ENCODE measurements around the gene SLC6A1. TPM values are rescaled to one million over a fixed set of nuclear protein-coding genes. Genes with fewer than 3 reads are reported as not detected.

Gene SLC6A1
- total RNA-seq, result not detected
- not detected for polyA plus RNA-seq
- not detected for total RNA-seq

DNA sequence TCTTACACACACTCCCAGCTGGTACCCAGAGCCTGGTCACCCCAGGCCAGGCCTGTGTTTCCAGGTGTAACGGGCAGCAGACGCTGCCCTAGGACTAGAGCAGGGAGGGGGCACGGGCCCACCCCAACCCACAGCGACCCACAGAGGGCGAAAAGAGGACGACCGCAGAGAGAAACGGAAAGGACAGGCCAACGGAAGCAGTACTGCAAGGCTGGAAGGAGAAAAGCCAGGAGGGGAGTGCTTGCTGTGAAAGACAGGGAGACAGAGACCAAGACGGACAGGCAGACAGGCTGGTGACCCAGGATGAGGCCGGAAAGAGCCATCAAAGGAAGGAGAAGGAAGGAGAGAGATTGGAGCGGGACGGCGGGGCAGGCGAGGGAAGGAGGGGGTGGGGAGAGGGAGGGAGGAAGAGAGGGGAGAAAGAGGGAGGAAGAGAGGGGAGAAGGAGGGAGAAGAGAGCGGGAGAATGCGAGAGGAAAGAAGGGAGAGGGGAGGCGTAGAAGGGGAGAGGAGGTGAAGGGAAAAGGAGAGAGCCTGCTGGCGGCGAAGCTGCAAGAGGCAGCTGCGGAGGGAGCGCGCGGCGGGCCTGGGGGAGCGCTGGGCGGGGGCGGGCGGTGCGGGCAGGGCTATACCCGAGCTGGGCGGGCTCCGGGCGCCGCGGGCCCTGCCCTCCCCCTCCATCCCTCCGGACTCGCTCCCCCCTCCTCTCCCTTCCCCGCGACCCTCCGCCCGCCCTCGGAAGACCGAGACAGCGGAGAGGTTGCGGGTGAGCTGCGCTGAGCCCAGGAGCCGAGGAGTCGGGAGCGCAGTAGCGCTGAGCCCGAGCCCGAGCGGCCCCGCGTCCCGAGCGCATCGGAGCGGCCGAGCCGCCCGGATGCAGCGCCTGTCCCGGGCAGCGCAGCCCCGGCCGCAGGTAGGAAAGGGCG lies at the start of gene SLC6A1:
SLC6A1 (plus strand) TSS at position 732 of the 926 bp plus-strand sequence. CDS start 24,464 bp downstream, outside the sequence.
- DNase-seq (no peak), ATAC-seq (no peak)
- H3K4me1 ChIP-seq (ENCODE audit: control insufficient read depth in 2 of 2, insufficient read depth in 2 of 2, low read length in 2 of 2), result no peaks in the 10 kb centered on the region
- ChIA-PET CTCF (no interaction called here), POLR2A (no interaction called here)
- no peak within 1 kb of the TSS for H3K27ac Mint-ChIP-seq
- peaks cover 0 to 6% (median 0%) of the 10 kb centered on the region in 5 donors for H3K36me3 Mint-ChIP-seq
- H3K9me3 Mint-ChIP-seq, result peaks cover 0 to 5% (median 0%) of the 10 kb centered on the region in 11 donors
- H3K27ac ChIP-seq (ENCODE audit: low read depth, low read length), result no peak within 1 kb of the TSS
- intact Hi-C loops (cut with micrococcal nuclease), result no loop called here
- peak within 1 kb of the TSS in 9 of 10 donors; percentile 23 to 91 (median 66) for H3K4me3 Mint-ChIP-seq
- peaks cover 56 to 74% (median 65%) of the 10 kb centered on the region in 5 donors for H3K27me3 Mint-ChIP-seq
- no peaks in the 10 kb centered on the region for H3K9me3 ChIP-seq (ENCODE audit: control insufficient read depth in 2 of 3, low read length in 3 of 3)
- H3K27me3 ChIP-seq (ENCODE audit: control insufficient read depth in 2 of 2, insufficient read depth in 2 of 2, low read length in 2 of 2), result peaks cover 0 to 10% of the 10 kb centered on the region in 2 donors
- no peak within 1 kb of the TSS for H3K4me3 ChIP-seq (ENCODE audit: low read length)
- H3K4me1 Mint-ChIP-seq, result peaks cover 5 to 14% (median 6%) of the 10 kb centered on the region in 7 donors
- H3K36me3 ChIP-seq (ENCODE audit: control insufficient read depth in 2 of 3, insufficient read depth in 3 of 3, low read length in 3 of 3), result no peaks in the 10 kb centered on the region

DNA sequence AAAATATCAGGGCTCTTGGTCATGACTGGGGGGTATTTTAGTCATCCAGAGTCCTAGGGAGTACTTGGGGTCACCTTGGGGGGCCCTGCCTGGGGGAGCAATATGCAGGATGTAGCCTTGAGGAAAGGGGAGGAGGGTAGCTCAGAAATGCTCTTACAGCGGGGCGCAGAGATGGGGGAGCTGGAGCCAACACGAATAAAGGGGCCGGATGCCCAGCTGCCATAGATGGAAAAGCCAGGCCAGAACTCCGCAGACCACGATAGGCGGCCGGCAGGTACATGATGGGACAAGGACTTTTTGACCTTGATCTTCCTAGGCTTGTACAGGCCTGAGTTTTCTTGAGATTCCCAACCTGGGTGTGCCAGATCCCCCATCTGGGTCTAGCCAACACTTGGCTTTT lies 47.7 kb upstream of the SLC6A1 start:
- H3K27ac Mint-ChIP-seq, result no peak overlapping the region
- intact Hi-C loops (cut with micrococcal nuclease), result loop anchor here (1.0 to 10.0 kb wide), 3 partner anchors 114 to 392 kb away; no protein-coding TSS in a partner anchor
- peaks cover 0 to 7% (median 0%) of the 10 kb centered on the region in 3 experiments for H3K9me3 ChIP-seq (ENCODE audit: control insufficient read depth in 2 of 3, low read length in 3 of 3)
- H3K9me3 Mint-ChIP-seq, result peaks cover 0 to 9% (median 0%) of the 10 kb centered on the region in 11 donors
- CTCF ChIA-PET, result no interaction called here
- ATAC-seq (no peak), DNase-seq (no peak)
- peaks cover 3 to 27% (median 16%) of the 10 kb centered on the region in 5 donors for H3K27me3 Mint-ChIP-seq
- H3K27ac ChIP-seq (ENCODE audit: low read depth, low read length), result no peak overlapping the region
- no peaks in the 10 kb centered on the region for H3K27me3 ChIP-seq (ENCODE audit: control insufficient read depth in 2 of 2, insufficient read depth in 2 of 2, low read length in 2 of 2)
- H3K4me3 Mint-ChIP-seq, result no peak overlapping the region
- H3K36me3 Mint-ChIP-seq, result no peaks in the 10 kb centered on the region
- no peak overlapping the region for H3K4me3 ChIP-seq (ENCODE audit: low read length)
- H3K4me1 Mint-ChIP-seq, result no peaks in the 10 kb centered on the region
- H3K4me1 ChIP-seq (ENCODE audit: control insufficient read depth in 2 of 2, insufficient read depth in 2 of 2, low read length in 2 of 2), result no peaks in the 10 kb centered on the region
- POLR2A ChIA-PET, result no interaction called here
- no peaks in the 10 kb centered on the region for H3K36me3 ChIP-seq (ENCODE audit: control insufficient read depth in 2 of 3, insufficient read depth in 3 of 3, low read length in 3 of 3)

DNA sequence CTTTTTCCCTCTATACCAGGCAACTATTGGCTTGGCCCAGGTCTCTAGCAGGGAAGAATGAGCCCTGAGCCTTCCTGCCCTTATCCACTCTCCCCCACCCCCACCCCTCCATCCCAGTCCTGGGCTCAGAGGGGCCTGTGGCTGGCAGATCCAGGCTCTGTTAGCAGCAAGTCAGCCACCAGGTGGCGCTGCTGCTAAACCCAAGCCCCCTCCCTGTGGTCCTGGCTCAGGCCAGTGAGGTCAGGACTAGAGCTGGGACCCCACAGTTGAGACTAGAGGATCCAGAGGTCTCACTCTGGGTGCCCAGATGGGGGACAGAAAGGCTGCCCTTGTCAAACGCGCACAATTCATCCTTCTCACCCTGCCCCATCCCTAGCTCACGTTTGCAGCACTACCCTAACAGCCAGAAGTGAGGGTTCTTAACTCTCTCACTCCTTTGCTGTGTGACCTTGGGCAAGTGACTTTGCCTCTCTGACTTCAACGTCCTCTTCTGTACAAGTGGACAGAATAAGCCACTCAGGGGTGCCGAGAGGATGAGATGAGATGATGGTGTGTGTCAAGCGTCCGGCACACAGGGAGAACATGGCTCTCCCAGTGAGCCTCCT lies 46.8 kb upstream of the SLC6A1 start:
- Histone ChIP-seq H3K9me3 (ENCODE audit: control insufficient read depth in 2 of 3, low read length in 3 of 3) (peaks cover 0 to 7% (median 0%) of the 10 kb centered on the region in 3 experiments), H3K4me3 (ENCODE audit: low read length) (no peak overlapping the region), H3K27me3 (ENCODE audit: control insufficient read depth in 2 of 2, insufficient read depth in 2 of 2, low read length in 2 of 2) (no peaks in the 10 kb centered on the region), H3K36me3 (ENCODE audit: control insufficient read depth in 2 of 3, insufficient read depth in 3 of 3, low read length in 3 of 3) (no peaks in the 10 kb centered on the region), H3K4me1 (ENCODE audit: control insufficient read depth in 2 of 2, insufficient read depth in 2 of 2, low read length in 2 of 2) (no peaks in the 10 kb centered on the region), H3K27ac (ENCODE audit: low read depth, low read length) (no peak overlapping the region)
- Mint-ChIP-seq H3K27ac (no peak overlapping the region), H3K36me3 (no peaks in the 10 kb centered on the region), H3K9me3 (peaks cover 0 to 9% (median 0%) of the 10 kb centered on the region in 11 donors), H3K4me1 (no peaks in the 10 kb centered on the region), H3K27me3 (peaks cover 3 to 27% (median 17%) of the 10 kb centered on the region in 5 donors), H3K4me3 (no peak overlapping the region)
- CTCF ChIA-PET, result no interaction called here
- DNase-seq, result peak in 6 of 9 donors; percentile 11 to 57 (median 20)
- intact Hi-C loops (cut with micrococcal nuclease), result loop anchor here (1.0 to 10.0 kb wide), 3 partner anchors 114 to 392 kb away; no protein-coding TSS in a partner anchor
- POLR2A ChIA-PET, result no interaction called here
- ATAC-seq, result peak; percentile 69

DNA sequence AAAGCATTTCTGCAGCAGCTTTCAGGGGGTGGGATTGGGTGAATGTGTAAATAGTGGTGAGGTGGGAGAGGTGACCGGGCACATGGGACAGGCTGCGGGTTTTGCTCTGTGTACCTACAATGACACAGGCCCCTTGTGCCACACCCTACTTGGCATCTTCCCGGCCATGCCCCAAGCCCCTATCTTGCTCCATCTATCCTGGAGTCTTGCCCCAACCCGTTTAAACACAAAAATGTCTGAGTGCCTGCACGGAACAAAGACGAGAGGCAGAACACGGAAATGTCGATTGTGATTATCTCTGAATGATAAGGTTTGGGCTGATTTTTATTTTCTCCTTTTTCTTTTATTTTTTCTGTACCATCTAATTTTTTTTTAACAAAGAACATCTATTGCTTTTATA lies 46.0 kb upstream of the SLC6A1 start:
- no peak for ATAC-seq
- Histone ChIP-seq H3K27ac (ENCODE audit: low read depth, low read length) (no peak overlapping the region), H3K9me3 (ENCODE audit: control insufficient read depth in 2 of 3, low read length in 3 of 3) (peaks cover 0 to 7% (median 0%) of the 10 kb centered on the region in 3 experiments), H3K4me3 (ENCODE audit: low read length) (no peak overlapping the region), H3K4me1 (ENCODE audit: control insufficient read depth in 2 of 2, insufficient read depth in 2 of 2, low read length in 2 of 2) (no peaks in the 10 kb centered on the region), H3K27me3 (ENCODE audit: control insufficient read depth in 2 of 2, insufficient read depth in 2 of 2, low read length in 2 of 2) (no peaks in the 10 kb centered on the region), H3K36me3 (ENCODE audit: control insufficient read depth in 2 of 3, insufficient read depth in 3 of 3, low read length in 3 of 3) (no peaks in the 10 kb centered on the region)
- Mint-ChIP-seq H3K4me3 (no peak overlapping the region), H3K4me1 (no peaks in the 10 kb centered on the region), H3K27me3 (peaks cover 3 to 27% (median 17%) of the 10 kb centered on the region in 5 donors), H3K27ac (no peak overlapping the region), H3K36me3 (no peaks in the 10 kb centered on the region), H3K9me3 (peaks cover 0 to 9% (median 0%) of the 10 kb centered on the region in 11 donors)
- no peak for DNase-seq
- POLR2A ChIA-PET, result no interaction called here
- CTCF ChIA-PET, result no interaction called here
- intact Hi-C loops (cut with micrococcal nuclease), result loop anchor here (5.0 to 10.0 kb wide), 2 partner anchors 388 to 391 kb away; no protein-coding TSS in a partner anchor

DNA sequence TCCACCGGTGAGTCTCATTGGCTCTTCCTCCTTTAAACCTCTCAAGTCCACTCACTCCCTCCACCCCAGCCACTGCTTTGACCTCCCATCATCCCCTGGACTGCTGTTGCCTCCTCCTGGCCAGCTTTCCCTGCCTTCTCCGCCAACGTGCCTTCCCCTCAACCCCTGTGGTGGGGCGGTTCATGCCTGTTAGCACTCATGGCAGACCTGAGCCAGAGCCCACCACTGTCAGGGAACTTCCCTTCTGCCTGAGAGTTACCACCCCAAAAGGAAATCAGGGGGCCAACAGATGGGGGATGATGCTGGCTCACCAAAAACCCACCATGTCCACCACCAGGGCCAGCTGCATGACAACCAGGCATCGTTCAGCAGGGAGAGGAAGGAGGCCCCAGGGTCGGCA lies 44.2 kb upstream of the SLC6A1 start:
- Histone ChIP-seq H3K9me3 (ENCODE audit: control insufficient read depth in 2 of 3, low read length in 3 of 3) (no peaks in the 10 kb centered on the region), H3K36me3 (ENCODE audit: control insufficient read depth in 2 of 3, insufficient read depth in 3 of 3, low read length in 3 of 3) (no peaks in the 10 kb centered on the region), H3K27ac (ENCODE audit: low read depth, low read length) (no peak overlapping the region), H3K4me1 (ENCODE audit: control insufficient read depth in 2 of 2, insufficient read depth in 2 of 2, low read length in 2 of 2) (no peaks in the 10 kb centered on the region), H3K27me3 (ENCODE audit: control insufficient read depth in 2 of 2, insufficient read depth in 2 of 2, low read length in 2 of 2) (no peaks in the 10 kb centered on the region), H3K4me3 (ENCODE audit: low read length) (no peak overlapping the region)
- intact Hi-C loops (cut with micrococcal nuclease), result loop anchor here (5.0 to 10.0 kb wide), 2 partner anchors 386 to 389 kb away; no protein-coding TSS in a partner anchor
- Mint-ChIP-seq H3K4me3 (no peak overlapping the region), H3K4me1 (no peaks in the 10 kb centered on the region), H3K27ac (no peak overlapping the region), H3K9me3 (no peaks in the 10 kb centered on the region), H3K36me3 (no peaks in the 10 kb centered on the region), H3K27me3 (peaks cover 3 to 21% (median 12%) of the 10 kb centered on the region in 5 donors)
- no peak for DNase-seq
- POLR2A ChIA-PET, result no interaction called here
- no peak for ATAC-seq
- CTCF ChIA-PET, result no interaction called here

DNA sequence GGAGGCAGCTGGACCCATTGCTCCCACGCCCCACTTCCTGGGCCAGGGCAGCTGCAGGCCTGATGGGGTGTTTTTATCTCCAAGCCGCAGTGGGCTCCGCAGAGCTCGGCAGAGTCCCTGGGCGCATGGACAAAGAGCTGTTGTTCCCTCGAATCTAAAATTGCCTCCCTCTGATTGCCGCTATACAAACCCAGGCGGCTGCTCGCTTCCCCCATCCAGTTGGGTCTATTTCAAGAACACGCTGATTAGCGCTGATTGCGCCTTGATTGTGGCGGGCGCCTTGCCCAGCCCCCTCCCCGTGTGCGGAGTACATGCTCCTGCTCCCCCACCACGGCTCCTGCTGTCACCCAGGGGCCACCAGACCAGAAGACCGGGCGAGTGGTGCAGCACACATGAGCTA lies 43.4 kb upstream of the SLC6A1 start:
- no peak overlapping the region for H3K27ac ChIP-seq (ENCODE audit: low read depth, low read length)
- no peak overlapping the region for H3K4me3 ChIP-seq (ENCODE audit: low read length)
- H3K9me3 ChIP-seq (ENCODE audit: control insufficient read depth in 2 of 3, low read length in 3 of 3), result no peaks in the 10 kb centered on the region
- H3K36me3 ChIP-seq (ENCODE audit: control insufficient read depth in 2 of 3, insufficient read depth in 3 of 3, low read length in 3 of 3), result no peaks in the 10 kb centered on the region
- Mint-ChIP-seq H3K36me3 (no peaks in the 10 kb centered on the region), H3K9me3 (no peaks in the 10 kb centered on the region), H3K27me3 (peaks cover 3 to 20% (median 6%) of the 10 kb centered on the region in 5 donors), H3K4me3 (no peak overlapping the region), H3K27ac (no peak overlapping the region), H3K4me1 (no peaks in the 10 kb centered on the region)
- DNase-seq (no peak), ATAC-seq (no peak)
- intact Hi-C loops (cut with micrococcal nuclease), result loop anchor here (5.0 to 10.0 kb wide), 2 partner anchors 386 to 388 kb away; no protein-coding TSS in a partner anchor
- H3K27me3 ChIP-seq (ENCODE audit: control insufficient read depth in 2 of 2, insufficient read depth in 2 of 2, low read length in 2 of 2), result no peaks in the 10 kb centered on the region
- H3K4me1 ChIP-seq (ENCODE audit: control insufficient read depth in 2 of 2, insufficient read depth in 2 of 2, low read length in 2 of 2), result no peaks in the 10 kb centered on the region
- ChIA-PET POLR2A (no interaction called here), CTCF (no interaction called here)

Measured in naive thymus-derived CD4-positive, alpha-beta T cell (primary cell).